GM19023 (cell line): ENCODE results near the gene RHCE.
"Not testable (repeated sequence)": the region's sequence is repeated elsewhere in the genome, so short reads cannot be mapped to it uniquely, and the experiment has no call there.

Experiments
- ATAC-seq: cut with Tn5 transposase; IDR thresholded peaks from one replicate; pipeline ENCODE4 v1.9.1; 2021; ENCODE audit warnings: mild to moderate bottlenecking, moderate library complexity; ENCODE audit not compliant: unreplicated experiment

Gene RHCE

GRCh38 chr1:25349606-25350005, 71.0 kb downstream of the RHCE start:
- no peak for ATAC-seq

- no peak for ATAC-seq
Measured at GRCh38 chr1:25347556-25347955, 73.1 kb downstream of the RHCE start.

GRCh38 chr1:25343872-25344271, 76.8 kb downstream of the RHCE start:
- ATAC-seq: no peak

- no peak for ATAC-seq
Measured at GRCh38 chr1:25342846-25343245, 77.8 kb downstream of the RHCE start.

GRCh38 chr1:25341746-25342145, 78.9 kb downstream of the RHCE start:
- ATAC-seq: no peak

GRCh38 chr1:25338986-25339385, 81.6 kb downstream of the RHCE start:
- no peak for ATAC-seq

- ATAC-seq: peak; percentile 66
Measured at GRCh38 chr1:25338188-25338981, 82.2 kb downstream of the RHCE start, which contains the start of gene TMEM50A. TSS of gene TMEM50A (plus strand) at chr1:25338334. CDS start at chr1:25340487, 2,153 bp downstream.

- peak; percentile 49 for ATAC-seq
Measured at GRCh38 chr1:25337483-25338187, 83.0 kb downstream of the RHCE start.

GRCh38 chr1:25336922-25337354, 83.7 kb downstream of the RHCE start:
- peak; percentile 25 for ATAC-seq

- not testable (repeated sequence) for ATAC-seq
Measured at GRCh38 chr1:25329950-25330349, 90.7 kb downstream of the RHCE start.

- ATAC-seq: not testable (repeated sequence)
Measured at GRCh38 chr1:25329336-25329735, 91.3 kb downstream of the RHCE start.

- ATAC-seq: not testable (repeated sequence)
Measured at GRCh38 chr1:25328791-25329185, 91.8 kb downstream of the RHCE start.

- ATAC-seq: not testable (repeated sequence)
Measured at GRCh38 chr1:25327864-25328790, 92.5 kb downstream of the RHCE start.

- ATAC-seq: not testable (repeated sequence)
Measured at GRCh38 chr1:25324407-25324806, 96.2 kb downstream of the RHCE start.

GRCh38 chr1:25322127-25322526, 98.5 kb downstream of the RHCE start:
- ATAC-seq: not testable (repeated sequence)

- ATAC-seq: not testable (repeated sequence)
Measured at GRCh38 chr1:25320314-25320938, 100.2 kb downstream of the RHCE start.

- ATAC-seq: not testable (repeated sequence)
Measured at GRCh38 chr1:25312806-25313470, 107.7 kb downstream of the RHCE start.
